Mucosa of rectum (tissue), 2 donors: ENCODE data around the gene ADGRL4.

Source experiments
- H3K27ac ChIP-seq, 2 donors: one replicate each; pipeline ENCODE4 v1.7.0; 2013; ENCODE audit warnings: inconsistent platforms in 2 of 2, low read depth in 2 of 2, low read length in 2 of 2
- H3K27me3 ChIP-seq, 2 donors: one replicate each; pipeline ENCODE4 v1.7.0; 2013; ENCODE audit warnings: low read length in 2 of 2; ENCODE audit not compliant: control insufficient read depth in 2 of 2, insufficient read depth in 2 of 2
- H3K36me3 ChIP-seq, 2 donors: one replicate each; pipeline ENCODE4 v1.7.0; 2013; ENCODE audit warnings: low read length in 2 of 2; ENCODE audit not compliant: control insufficient read depth in 2 of 2, insufficient read depth in 2 of 2
- H3K4me1 ChIP-seq, 2 donors: one replicate each; pipeline ENCODE4 v1.7.0; 2013; ENCODE audit warnings: low read length in 2 of 2, mild to moderate bottlenecking in 1 of 2; ENCODE audit not compliant: control insufficient read depth in 2 of 2, insufficient read depth in 2 of 2
- H3K4me3 ChIP-seq, 2 donors: one replicate each; pipeline ENCODE4 v1.7.0; 2013; ENCODE audit warnings: low read length in 2 of 2
- H3K9ac ChIP-seq, 2 donors: one replicate each; pipeline ENCODE4 v1.7.0; 2013; ENCODE audit warnings: low read length in 2 of 2, low read depth in 1 of 2, mild to moderate bottlenecking in 1 of 2
- H3K9me3 ChIP-seq, 2 donors: one replicate each; pipeline ENCODE4 v1.7.0; 2013; ENCODE audit warnings: low read length in 2 of 2; ENCODE audit not compliant: control insufficient read depth in 2 of 2
- donor health status: healthy.
- donor health status: Normal muscosa, but diverticular disease.

The ADGRL4 gene

DNA sequence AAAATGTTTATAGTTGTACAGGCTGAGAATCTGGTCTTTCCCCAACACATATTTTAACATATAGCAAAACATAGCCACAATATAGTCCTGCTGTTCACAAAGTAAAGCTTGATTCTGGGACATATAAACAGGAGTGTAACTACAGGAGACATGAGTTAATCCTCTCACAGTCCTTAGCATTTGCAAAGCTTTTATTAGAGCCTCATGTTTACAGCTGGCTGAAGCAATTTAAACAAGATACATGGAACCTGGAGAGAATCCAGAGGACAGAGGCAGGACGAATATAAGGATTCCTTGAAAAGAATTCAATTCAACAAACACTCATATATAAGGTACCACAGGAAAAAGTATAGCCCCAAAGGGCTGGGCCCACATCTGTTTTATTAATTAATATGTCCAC, 163.4 kb downstream of the ADGRL4 start:
- H3K9ac ChIP-seq = no peak overlapping the region
- no peaks in the 10 kb centered on the region for H3K9me3 ChIP-seq
- no peaks in the 10 kb centered on the region for H3K4me1 ChIP-seq
- no peak overlapping the region for H3K27ac ChIP-seq
- no peak overlapping the region for H3K4me3 ChIP-seq
- H3K27me3 ChIP-seq = no peaks in the 10 kb centered on the region
- no peaks in the 10 kb centered on the region for H3K36me3 ChIP-seq

DNA sequence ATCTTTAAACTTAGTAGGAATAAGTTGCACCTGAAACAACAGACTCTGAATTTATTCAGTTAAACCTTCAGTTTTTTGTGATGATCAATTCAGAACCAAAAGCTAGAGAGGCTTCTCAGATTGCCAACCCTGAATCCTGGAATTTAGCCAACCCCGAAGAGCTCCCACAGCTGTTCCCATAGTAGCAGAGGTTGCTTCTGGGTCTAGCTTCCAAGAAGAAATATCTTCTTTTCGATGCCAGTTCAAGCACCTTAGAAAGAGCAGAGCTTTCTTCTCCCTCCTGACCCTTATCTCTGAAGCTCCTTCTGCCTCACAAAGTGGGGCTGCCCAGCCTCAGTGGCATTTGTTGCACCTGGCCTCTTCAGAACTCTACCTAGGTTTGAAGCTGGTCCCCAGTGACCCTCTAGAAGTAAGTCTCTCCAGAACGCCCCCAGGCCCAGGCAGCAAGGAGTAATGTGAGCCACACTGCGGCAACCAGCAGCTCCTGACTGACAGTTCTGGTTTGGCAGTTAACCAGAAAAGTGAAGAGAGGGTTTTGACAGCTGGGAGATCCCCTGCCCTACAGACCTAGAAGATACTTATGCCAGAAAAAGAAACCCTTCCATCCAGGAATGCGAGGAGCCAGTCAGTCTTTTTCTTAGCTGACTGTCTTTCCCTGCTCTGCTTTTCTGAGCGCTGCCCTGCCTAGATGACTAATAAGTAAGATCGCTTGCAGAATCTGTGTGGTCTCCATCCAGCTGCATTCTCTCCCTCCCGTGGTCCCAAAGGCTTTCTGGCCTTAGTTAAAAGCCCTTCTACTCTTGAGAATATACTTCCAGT, 165.9 kb downstream of the ADGRL4 start:
- Histone ChIP-seq H3K27ac (no peak overlapping the region), H3K4me1 (no peaks in the 10 kb centered on the region), H3K9ac (no peak overlapping the region), H3K9me3 (no peaks in the 10 kb centered on the region), H3K27me3 (no peaks in the 10 kb centered on the region), H3K36me3 (no peaks in the 10 kb centered on the region), H3K4me3 (no peak overlapping the region)
